ENCODE results near the gene INPP5A.

Gene INPP5A

GRCh38 chr10:132608511-132609195, 71.1 kb downstream of the INPP5A start:
- DNase-seq (ENCODE audit: extremely low spot score), result no peak
- CTCF ChIA-PET, result interaction anchor here (1.1 kb wide), 1 partner anchor 149 kb away, joined by 3 read pairs; no protein-coding TSS in a partner anchor
- no peak for TF ChIP-seq CTCF (IDR thresholded peaks at IDR 0.05; ENCODE audit: control extremely low read depth, extremely low read depth, low read depth, missing control alignments)
- POLR2A ChIA-PET, result no interaction called here

- ChIA-PET CTCF (no interaction called here), POLR2A (no interaction called here)
- DNase-seq (ENCODE audit: extremely low spot score), result no peak
These were observed 71.6 kb downstream of the INPP5A start for GRCh38 chr10:132609211-132609610.

GRCh38 chr10:132610071-132610701, 72.6 kb downstream of the INPP5A start:
- ChIA-PET CTCF (interaction anchor here (1.0 to 1.1 kb wide), 2 partner anchors 11 to 156 kb away, joined by 3 read pairs; no protein-coding TSS in a partner anchor), POLR2A (no interaction called here)
- no peak for DNase-seq (ENCODE audit: extremely low spot score)
- TF ChIP-seq CTCF (IDR thresholded peaks at IDR 0.05; ENCODE audit: control extremely low read depth, extremely low read depth, low read depth, missing control alignments), result no peak

More at GRCh38 chr10:132609211-132609610, 71.6 kb downstream of the INPP5A start:
- TF ChIP-seq CTCF (IDR thresholded peaks at IDR 0.05; ENCODE audit: control extremely low read depth, extremely low read depth, low read depth, missing control alignments), result no peak

GRCh38 chr10:132611026-132611910, 73.7 kb downstream of the INPP5A start:
- no peak for TF ChIP-seq CTCF (IDR thresholded peaks at IDR 0.05; ENCODE audit: control extremely low read depth, extremely low read depth, low read depth, missing control alignments)
- ChIA-PET POLR2A (no interaction called here), CTCF (interaction anchor here (1.0 to 1.1 kb wide), 2 partner anchors 12 to 157 kb away, joined by 3 read pairs; no protein-coding TSS in a partner anchor)
- DNase-seq (ENCODE audit: extremely low spot score), result no peak

- no peak for TF ChIP-seq CTCF (IDR thresholded peaks at IDR 0.05; ENCODE audit: control extremely low read depth, extremely low read depth, low read depth, missing control alignments)
- CTCF ChIA-PET, result no interaction called here
- POLR2A ChIA-PET, result interaction anchor here (0.7 kb wide), 1 partner anchor 15 kb away, joined by 6 read pairs; no protein-coding TSS in a partner anchor
- no peak for DNase-seq (ENCODE audit: extremely low spot score)
These were observed 74.4 kb downstream of the INPP5A start for GRCh38 chr10:132611986-132612385.

All from GM10248 (cell line).